Liver (tissue), 9 donors: ENCODE data around the gene TEFM. TPM values are rescaled to one million over a fixed set of nuclear protein-coding genes. Genes with fewer than 3 reads are reported as not detected.

ENCODE experiments used
- DNase-seq: peaks from one replicate; pipeline ENCODE4 v3.0.0-alpha.2; 2017; ENCODE audit warnings: low spot score
- H3K27ac ChIP-seq, 2 donors: one replicate each; pipeline ENCODE4 v1.7.0; 2013; ENCODE audit warnings: inconsistent platforms in 2 of 2, low read length in 2 of 2, control low read depth in 1 of 2, low read depth in 1 of 2, mild to moderate bottlenecking in 1 of 2
- H3K27me3 ChIP-seq, 4 donors: one replicate each; pipeline versions ENCODE4 v1.6.1 to v1.7.0; 2013; ENCODE audit warnings: low read length in 3 of 4, inconsistent platforms in 1 of 4, mild to moderate bottlenecking in 1 of 4, moderate library complexity in 1 of 4; ENCODE audit not compliant: control insufficient read depth in 4 of 4, insufficient read depth in 4 of 4
- H3K36me3 ChIP-seq, 4 donors: one replicate each; pipeline versions ENCODE4 v1.6.1 to v1.7.0; 2013; ENCODE audit warnings: low read length in 3 of 4, mild to moderate bottlenecking in 3 of 4, low read depth in 1 of 4, moderate library complexity in 1 of 4; ENCODE audit not compliant: control insufficient read depth in 4 of 4, insufficient read depth in 3 of 4
- H3K4me1 ChIP-seq, 4 donors: one replicate each; pipeline versions ENCODE4 v1.6.1 to v1.7.0; 2013; ENCODE audit warnings: low read length in 3 of 4, mild to moderate bottlenecking in 3 of 4, moderate library complexity in 1 of 4; ENCODE audit not compliant: control insufficient read depth in 4 of 4, insufficient read depth in 4 of 4
- H3K4me3 ChIP-seq, 3 donors: one replicate each; pipeline versions ENCODE4 v1.6.1 to v1.7.0; 2013; ENCODE audit warnings: low read length in 3 of 3, control low read depth in 1 of 3, low read depth in 1 of 3, mild to moderate bottlenecking in 1 of 3
- H3K9ac ChIP-seq, 2 donors: one replicate each; pipeline ENCODE4 v1.7.0; 2013; ENCODE audit warnings: low read length in 2 of 2, mild to moderate bottlenecking in 2 of 2, moderate library complexity in 2 of 2, control low read depth in 1 of 2, low read depth in 1 of 2
- H3K9me3 ChIP-seq, 4 donors: one replicate each; pipeline versions ENCODE4 v1.6.1 to v1.7.0; 2013; ENCODE audit warnings: low read length in 3 of 4; ENCODE audit not compliant: control insufficient read depth in 4 of 4
- ATF3 ChIP-seq: IDR thresholded peaks from 2 replicates; pipeline ENCODE4 v1.6.1; 2016; ENCODE audit warnings: antibody characterized with exemption
- CTCF ChIP-seq: fragments of 150-350 bp; IDR thresholded peaks from 2 replicates; pipeline ENCODE4 v1.5.1; 2017; ENCODE audit warnings: improper control_type of control experiment, low read depth, low read length; ENCODE audit not compliant: missing input control
- EGR1 ChIP-seq, 2 donors: IDR thresholded peaks; 2 replicates each; pipeline ENCODE4 v1.6.1; 2016 to 2018; ENCODE audit warnings: antibody characterized with exemption in 2 of 2, low read depth in 2 of 2
- FOXA1 ChIP-seq: IDR thresholded peaks from 2 replicates; pipeline ENCODE4 v1.6.1; 2016; ENCODE audit warnings: antibody characterized with exemption
- FOXA2 ChIP-seq: IDR thresholded peaks from 2 replicates; pipeline ENCODE4 v1.6.1; 2016; ENCODE audit warnings: antibody characterized with exemption
- GABPA ChIP-seq, 2 donors: IDR thresholded peaks in 1 of 2; conservative IDR thresholded peaks in 1 of 2; 2 replicates each; pipeline ENCODE4 v1.6.1; 2016; ENCODE audit warnings: antibody characterized with exemption in 2 of 2, mild to moderate bottlenecking in 1 of 2, moderate library complexity in 1 of 2
- HNF4A ChIP-seq, 2 donors: conservative IDR thresholded peaks; 2 replicates each; pipeline ENCODE4 v1.6.1; 2016; ENCODE audit warnings: antibody characterized with exemption in 2 of 2, mild to moderate bottlenecking in 2 of 2
- HNF4G ChIP-seq: IDR thresholded peaks from 2 replicates; pipeline ENCODE4 v1.6.1; 2016; ENCODE audit warnings: antibody characterized with exemption
- JUND ChIP-seq, 2 donors: IDR thresholded peaks; 2 replicates each; pipeline ENCODE4 v1.6.1; 2016; ENCODE audit warnings: antibody characterized with exemption in 2 of 2
- NR2F2 ChIP-seq: IDR thresholded peaks from 2 replicates; pipeline ENCODE4 v1.6.1; 2016; ENCODE audit warnings: antibody characterized with exemption
- RAD21 ChIP-seq, 2 donors: IDR thresholded peaks; 2 replicates each; pipeline ENCODE4 v1.6.1; 2016; ENCODE audit warnings: antibody characterized with exemption in 2 of 2, mild to moderate bottlenecking in 2 of 2
- RXRA ChIP-seq, 2 donors: IDR thresholded peaks; 2 replicates each; pipeline ENCODE4 v1.6.1; 2017 to 2018; ENCODE audit warnings: antibody characterized with exemption in 2 of 2, mild to moderate bottlenecking in 1 of 2
- TAF1 ChIP-seq: conservative IDR thresholded peaks from 2 replicates; pipeline ENCODE4 v1.6.1; 2016; ENCODE audit warnings: antibody characterized with exemption, mild to moderate bottlenecking
- YY1 ChIP-seq: IDR thresholded peaks from 2 replicates; pipeline ENCODE4 v1.6.1; 2016; ENCODE audit warnings: antibody characterized with exemption, mild to moderate bottlenecking
- WGBS: extraction: QIAGEN DNeasy Blood & Tissue Kit; methylation state at CpG from one replicate; pipeline ENCODE4 v1.1.7; 2013; 5-methylcytosine and 5-hydroxymethylcytosine counted together
- polyA plus RNA-seq, 2 donors: library from polyadenylated mRNA; stranded (reverse) in 1 of 2; unstranded in 1 of 2; fragments of 200-250 nt in 1 of 2; fragments of >200 nt in 1 of 2; fragmentation: Nextera tagmentation in 1 of 2; extraction: Ambion mirVana in 1 of 2; gene quantifications; one replicate each; pipeline versions ENCODE4 v1.2.1 to v1.2.3, GENCODE V29; 2013 to 2015
- total RNA-seq, 2 donors: library from RNA; depleted of rRNA; stranded (reverse); fragments of >200 nt; gene quantifications; one replicate each; pipeline ENCODE4 v1.2.3, GENCODE V29; 2014
- TF ChIP-seq, protein P1 (sequence below): IDR thresholded peaks from 2 replicates; pipeline ENCODE4 v1.6.1; 2016; ENCODE audit warnings: antibody characterized with exemption, mild to moderate bottlenecking
- TF ChIP-seq, protein P2 (sequence below): IDR thresholded peaks from 2 replicates; pipeline ENCODE4 v1.6.1; 2016; ENCODE audit warnings: antibody characterized with exemption
- TF ChIP-seq, protein P3 (sequence below): IDR thresholded peaks from 2 replicates; pipeline ENCODE4 v1.6.1; 2016; ENCODE audit warnings: antibody characterized with exemption
- donor health status: healthy.
- donor health status: healthy.
- donor health status: healthy.
- donor health status: healthy.
- donor health status: healthy.

TEFM gene
- total and polyA plus RNA-seq, 4 donors, result 5.1 to 16.7 (median 10.5) TPM

DNA sequence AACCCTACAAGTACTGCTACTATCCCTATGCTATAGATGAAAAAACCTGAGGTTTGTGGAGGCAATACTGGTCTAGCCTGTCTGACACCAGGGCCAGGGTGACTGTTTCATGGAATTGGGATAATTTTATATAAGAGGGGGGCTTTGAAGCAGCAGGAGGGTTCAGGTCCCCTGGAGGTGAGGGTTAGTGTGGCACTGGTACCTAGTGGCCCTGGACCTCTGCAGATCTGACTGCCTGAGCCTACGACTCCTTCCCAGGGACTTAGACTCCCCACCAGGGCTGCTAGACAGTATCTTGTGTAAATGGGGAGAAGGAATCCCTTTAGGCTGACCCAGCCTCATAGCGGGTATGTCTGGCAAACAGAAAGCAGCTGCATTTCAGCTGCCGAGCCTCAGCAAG lies 22.5 kb upstream of the TEFM start:
- Histone ChIP-seq H3K4me1 (no peaks in the 10 kb centered on the region), H3K36me3 (peaks cover 0 to 2% (median 0%) of the 10 kb centered on the region in 4 donors), H3K9me3 (no peaks in the 10 kb centered on the region), H3K4me3 (no peak overlapping the region), H3K27ac (no peak overlapping the region), H3K9ac (no peak overlapping the region), H3K27me3 (no peaks in the 10 kb centered on the region)
- WGBS, result 93% methylated on average over 3 of the region's 3 CpGs
- DNase-seq, result no peak
- no peak for TF ChIP-seq YY1
- no peak for TF ChIP-seq NR2F2
- no peak for TF ChIP-seq RAD21 (IDR thresholded peaks at IDR 0.05)
- TF ChIP-seq GABPA (IDR thresholded peaks at IDR 0.05 in 1 of 2, conservative IDR thresholded peaks at IDR 0.05 in 1 of 2), result no peak
- no peak for TF ChIP-seq EGR1 (IDR thresholded peaks at IDR 0.05; ENCODE audit: low read depth in 2 of 2)
- no peak for TF ChIP-seq FOXA1

DNA sequence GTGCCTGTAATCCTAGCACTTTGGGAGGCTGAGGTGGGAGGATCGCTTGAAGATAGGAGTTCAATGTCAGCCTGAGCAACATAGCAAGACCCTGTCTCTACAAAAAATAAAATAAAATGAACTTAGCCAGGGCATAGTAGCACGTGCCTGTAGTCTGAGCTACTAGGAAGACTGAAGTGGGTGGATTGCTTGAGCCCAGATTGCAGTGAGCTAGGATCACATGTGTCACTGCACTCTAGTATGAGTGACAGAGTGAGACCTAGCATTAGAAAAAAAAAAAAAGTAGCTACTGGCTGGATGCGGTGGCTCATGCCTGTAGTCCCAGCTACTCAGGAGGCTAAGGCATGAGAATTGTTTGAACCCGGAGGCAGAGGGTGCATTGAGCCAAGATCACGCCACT lies 21.7 kb upstream of the TEFM start:
- H3K27me3 ChIP-seq, result no peaks in the 10 kb centered on the region
- no peak overlapping the region for H3K4me3 ChIP-seq
- H3K27ac ChIP-seq, result no peak overlapping the region
- WGBS, result 96% methylated on average over 5 of the region's 5 CpGs
- no peaks in the 10 kb centered on the region for H3K9me3 ChIP-seq
- H3K36me3 ChIP-seq, result peaks cover 0 to 2% (median 0%) of the 10 kb centered on the region in 4 donors
- no peak overlapping the region for H3K9ac ChIP-seq
- peaks cover 0 to 3% (median 0%) of the 10 kb centered on the region in 4 donors for H3K4me1 ChIP-seq
- no peak for DNase-seq
- no peak for TF ChIP-seq HNF4A (conservative IDR thresholded peaks at IDR 0.05)
- TF ChIP-seq RXRA (IDR thresholded peaks at IDR 0.05), result no peak
- TF ChIP-seq GABPA (IDR thresholded peaks at IDR 0.05 in 1 of 2, conservative IDR thresholded peaks at IDR 0.05 in 1 of 2), result no peak
- no peak for TF ChIP-seq NR2F2
- TF ChIP-seq YY1, result no peak
- TF ChIP-seq FOXA1, result no peak
- TF ChIP-seq CTCF, result no peak
- no peak for TF ChIP-seq FOXA2
- no peak for TF ChIP-seq HNF4G
- no peak for TF ChIP-seq JUND (IDR thresholded peaks at IDR 0.05)
- no peak for TF ChIP-seq RAD21 (IDR thresholded peaks at IDR 0.05)

GRCh38 chr17:30926516-30926915 lies 20.5 kb upstream of the TEFM start:
- Histone ChIP-seq H3K9me3 (no peaks in the 10 kb centered on the region), H3K4me3 (no peak overlapping the region), H3K9ac (no peak overlapping the region), H3K4me1 (peaks cover 4 to 14% (median 6%) of the 10 kb centered on the region in 4 donors), H3K27me3 (no peaks in the 10 kb centered on the region), H3K36me3 (peaks cover 0 to 2% (median 0%) of the 10 kb centered on the region in 4 donors), H3K27ac (no peak overlapping the region)
- WGBS, result 85% methylated on average over 6 of the region's 6 CpGs
- no peak for DNase-seq
- TF ChIP-seq, protein P1, sequence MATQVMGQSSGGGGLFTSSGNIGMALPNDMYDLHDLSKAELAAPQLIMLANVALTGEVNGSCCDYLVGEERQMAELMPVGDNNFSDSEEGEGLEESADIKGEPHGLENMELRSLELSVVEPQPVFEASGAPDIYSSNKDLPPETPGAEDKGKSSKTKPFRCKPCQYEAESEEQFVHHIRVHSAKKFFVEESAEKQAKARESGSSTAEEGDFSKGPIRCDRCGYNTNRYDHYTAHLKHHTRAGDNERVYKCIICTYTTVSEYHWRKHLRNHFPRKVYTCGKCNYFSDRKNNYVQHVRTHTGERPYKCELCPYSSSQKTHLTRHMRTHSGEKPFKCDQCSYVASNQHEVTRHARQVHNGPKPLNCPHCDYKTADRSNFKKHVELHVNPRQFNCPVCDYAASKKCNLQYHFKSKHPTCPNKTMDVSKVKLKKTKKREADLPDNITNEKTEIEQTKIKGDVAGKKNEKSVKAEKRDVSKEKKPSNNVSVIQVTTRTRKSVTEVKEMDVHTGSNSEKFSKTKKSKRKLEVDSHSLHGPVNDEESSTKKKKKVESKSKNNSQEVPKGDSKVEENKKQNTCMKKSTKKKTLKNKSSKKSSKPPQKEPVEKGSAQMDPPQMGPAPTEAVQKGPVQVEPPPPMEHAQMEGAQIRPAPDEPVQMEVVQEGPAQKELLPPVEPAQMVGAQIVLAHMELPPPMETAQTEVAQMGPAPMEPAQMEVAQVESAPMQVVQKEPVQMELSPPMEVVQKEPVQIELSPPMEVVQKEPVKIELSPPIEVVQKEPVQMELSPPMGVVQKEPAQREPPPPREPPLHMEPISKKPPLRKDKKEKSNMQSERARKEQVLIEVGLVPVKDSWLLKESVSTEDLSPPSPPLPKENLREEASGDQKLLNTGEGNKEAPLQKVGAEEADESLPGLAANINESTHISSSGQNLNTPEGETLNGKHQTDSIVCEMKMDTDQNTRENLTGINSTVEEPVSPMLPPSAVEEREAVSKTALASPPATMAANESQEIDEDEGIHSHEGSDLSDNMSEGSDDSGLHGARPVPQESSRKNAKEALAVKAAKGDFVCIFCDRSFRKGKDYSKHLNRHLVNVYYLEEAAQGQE, result no peak
- TF ChIP-seq, protein P2, sequence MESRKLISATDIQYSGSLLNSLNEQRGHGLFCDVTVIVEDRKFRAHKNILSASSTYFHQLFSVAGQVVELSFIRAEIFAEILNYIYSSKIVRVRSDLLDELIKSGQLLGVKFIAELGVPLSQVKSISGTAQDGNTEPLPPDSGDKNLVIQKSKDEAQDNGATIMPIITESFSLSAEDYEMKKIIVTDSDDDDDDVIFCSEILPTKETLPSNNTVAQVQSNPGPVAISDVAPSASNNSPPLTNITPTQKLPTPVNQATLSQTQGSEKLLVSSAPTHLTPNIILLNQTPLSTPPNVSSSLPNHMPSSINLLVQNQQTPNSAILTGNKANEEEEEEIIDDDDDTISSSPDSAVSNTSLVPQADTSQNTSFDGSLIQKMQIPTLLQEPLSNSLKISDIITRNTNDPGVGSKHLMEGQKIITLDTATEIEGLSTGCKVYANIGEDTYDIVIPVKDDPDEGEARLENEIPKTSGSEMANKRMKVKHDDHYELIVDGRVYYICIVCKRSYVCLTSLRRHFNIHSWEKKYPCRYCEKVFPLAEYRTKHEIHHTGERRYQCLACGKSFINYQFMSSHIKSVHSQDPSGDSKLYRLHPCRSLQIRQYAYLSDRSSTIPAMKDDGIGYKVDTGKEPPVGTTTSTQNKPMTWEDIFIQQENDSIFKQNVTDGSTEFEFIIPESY, result no peak
- no peak for TF ChIP-seq HNF4G
- TF ChIP-seq FOXA2, result no peak
- TF ChIP-seq HNF4A (conservative IDR thresholded peaks at IDR 0.05), result no peak
- TF ChIP-seq GABPA (IDR thresholded peaks at IDR 0.05 in 1 of 2, conservative IDR thresholded peaks at IDR 0.05 in 1 of 2), result no peak
- TF ChIP-seq YY1, result no peak
- no peak for TF ChIP-seq NR2F2
- TF ChIP-seq CTCF, result no peak
- TF ChIP-seq FOXA1, result no peak
- TF ChIP-seq EGR1 (IDR thresholded peaks at IDR 0.05; ENCODE audit: low read depth in 2 of 2), result no peak
- TF ChIP-seq ATF3, result no peak
- TF ChIP-seq JUND (IDR thresholded peaks at IDR 0.05), result no peak
- TF ChIP-seq RXRA (IDR thresholded peaks at IDR 0.05), result no peak
- no peak for TF ChIP-seq RAD21 (IDR thresholded peaks at IDR 0.05)
- TF ChIP-seq, protein P3, sequence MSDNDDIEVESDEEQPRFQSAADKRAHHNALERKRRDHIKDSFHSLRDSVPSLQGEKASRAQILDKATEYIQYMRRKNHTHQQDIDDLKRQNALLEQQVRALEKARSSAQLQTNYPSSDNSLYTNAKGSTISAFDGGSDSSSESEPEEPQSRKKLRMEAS, result no peak
- no peak for TF ChIP-seq TAF1
